Stimulated activated CD8-positive, alpha-beta memory T cell treated with anti-CD3 and anti-CD28 coated beads, Interleukin-7, amount 100 ng/mL, for 1 hour (primary cell): ENCODE data around the gene CTF1.
A peak's percentile ranks its signal among the peaks of the same experiment; 100 is the strongest.
"Not testable (repeated sequence)": the region's sequence is repeated elsewhere in the genome, so short reads cannot be mapped to it uniquely, and the experiment has no call there.

Experiments
- DNase-seq, 2 donors: peaks; one replicate each; pipeline ENCODE4 v3.0.0-alpha.2; 2020; ENCODE audit warnings: low read depth in 2 of 2

The CTF1 gene, protein sequence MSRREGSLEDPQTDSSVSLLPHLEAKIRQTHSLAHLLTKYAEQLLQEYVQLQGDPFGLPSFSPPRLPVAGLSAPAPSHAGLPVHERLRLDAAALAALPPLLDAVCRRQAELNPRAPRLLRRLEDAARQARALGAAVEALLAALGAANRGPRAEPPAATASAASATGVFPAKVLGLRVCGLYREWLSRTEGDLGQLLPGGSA

DNA sequence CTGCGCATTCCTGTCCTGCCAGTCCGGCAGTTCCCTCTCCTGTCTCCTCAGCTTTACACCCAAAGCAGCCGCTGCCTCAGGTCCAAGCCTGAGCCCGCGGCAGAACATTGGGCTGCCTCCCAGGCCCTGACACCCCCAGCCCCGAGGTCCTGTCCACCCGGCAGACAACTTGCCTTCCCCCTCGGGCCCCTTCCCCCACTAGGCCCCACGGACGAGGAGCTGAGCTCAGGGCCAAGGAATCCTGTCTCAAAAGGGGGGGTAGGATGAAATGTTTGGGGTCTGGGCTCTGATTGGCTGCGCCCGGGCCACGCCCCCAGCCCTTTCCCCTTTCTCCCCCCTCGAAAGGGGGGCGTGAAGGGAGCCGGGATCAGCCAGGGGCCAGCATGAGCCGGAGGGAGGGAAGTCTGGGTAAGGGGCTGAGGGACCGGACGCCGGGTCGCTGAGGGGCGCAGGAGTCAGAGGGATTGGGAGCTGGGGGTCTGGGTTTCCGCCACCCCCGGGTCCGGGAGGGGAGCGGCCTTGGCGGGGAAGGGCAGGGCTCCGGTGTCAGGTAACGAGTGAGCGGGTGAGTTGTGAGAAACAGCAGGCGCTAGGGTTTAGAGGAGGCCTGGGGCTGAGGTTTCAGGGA lies at the start of gene CTF1:
Gene CTF1, plus strand, starts transcription at position 354 of the 628 bp plus-strand sequence. Its CDS starts 30 bp downstream, at position 384.
- DNase-seq = no peak

- no peak for DNase-seq
Observed at GRCh38 chr16:30846649-30847402, 49.6 kb upstream of the CTF1 start.

DNA sequence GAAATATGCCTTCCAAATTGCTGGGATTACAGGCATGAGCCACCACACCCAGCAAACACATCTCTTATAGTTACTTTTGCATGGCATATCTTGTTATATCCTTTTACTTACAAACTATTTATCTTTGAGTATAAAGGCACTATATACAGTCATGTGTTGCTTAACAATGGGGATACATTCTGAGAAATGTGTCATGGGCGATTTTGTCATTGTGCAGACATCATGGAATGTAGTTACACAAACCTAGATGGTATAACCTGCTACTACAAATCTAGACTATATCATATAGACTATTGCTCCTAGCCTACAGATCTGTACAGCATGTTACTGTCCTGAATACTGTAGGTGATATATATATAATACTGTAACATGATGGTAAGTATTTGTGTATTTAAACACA lies 46.2 kb upstream of the CTF1 start:
- DNase-seq = no peak

DNA sequence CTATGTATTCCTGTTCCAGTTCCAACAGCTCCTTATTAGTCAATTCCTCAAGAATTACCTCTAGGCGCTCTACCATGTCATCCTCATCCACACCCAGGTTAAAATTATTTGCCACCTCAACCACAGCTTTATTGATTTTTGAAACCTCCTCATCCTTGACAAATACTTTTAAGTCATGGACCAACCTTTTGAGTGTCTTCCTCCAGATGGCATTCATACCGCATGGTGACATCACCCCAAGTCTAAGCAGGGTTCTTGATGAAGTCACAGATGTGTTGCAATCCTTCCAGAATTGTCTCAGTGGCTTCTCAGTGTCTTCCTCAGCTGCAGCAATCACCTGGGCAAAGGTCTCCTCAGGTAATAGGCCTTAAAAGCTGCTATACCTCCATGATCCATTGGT lies 42.7 kb upstream of the CTF1 start:
- no peak for DNase-seq

- DNase-seq = no peak
Observed at GRCh38 chr16:30858111-30858495, 38.3 kb upstream of the CTF1 start.

DNA sequence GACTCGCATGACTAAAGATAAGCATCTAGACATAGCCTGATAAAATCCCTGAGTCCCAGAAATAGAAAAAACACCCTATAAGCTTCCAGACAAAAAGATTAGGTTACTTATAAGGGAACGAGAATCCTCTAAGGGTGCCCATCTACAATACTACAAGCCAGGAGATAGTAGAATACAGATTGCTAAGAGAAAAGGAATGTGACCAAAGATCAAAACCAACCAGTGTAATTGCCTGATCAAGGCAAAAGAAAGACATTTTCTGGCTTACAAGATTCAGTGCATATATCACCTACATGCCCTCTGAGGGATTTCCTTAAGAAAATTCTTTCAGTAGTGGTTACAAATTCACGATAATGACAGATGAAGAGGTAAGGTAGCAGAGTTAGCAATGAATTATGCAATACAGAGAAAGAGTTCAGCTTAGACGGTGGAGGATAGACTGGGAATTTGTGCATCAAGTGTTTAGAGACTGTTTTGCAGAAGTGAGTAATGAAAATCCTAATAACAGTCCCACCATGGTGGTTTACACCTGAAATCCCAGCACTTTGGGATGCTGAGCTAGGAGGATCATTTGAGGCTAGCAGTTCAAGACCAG lies 37.5 kb upstream of the CTF1 start:
- no peak for DNase-seq

DNA sequence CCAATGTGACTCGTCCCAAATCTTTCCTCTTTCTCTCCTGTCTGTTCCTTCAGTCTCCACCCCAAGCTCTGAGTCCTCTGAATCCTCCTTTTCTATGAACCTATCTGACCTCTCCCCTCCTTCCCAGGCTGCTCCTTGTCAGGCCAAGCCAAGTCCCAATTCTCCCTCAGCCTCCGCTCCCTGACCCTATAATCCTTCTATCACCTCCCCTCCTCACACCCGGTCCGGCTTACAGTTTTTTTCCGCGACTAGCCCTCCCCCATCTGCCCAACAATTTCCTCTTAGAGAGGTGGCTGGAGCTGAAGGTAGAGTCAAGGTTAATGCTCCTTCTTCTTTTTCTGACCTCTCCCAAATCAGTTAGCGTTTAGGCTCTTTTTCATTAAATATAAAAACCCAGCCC lies 35.7 kb upstream of the CTF1 start:
- DNase-seq = not testable (repeated sequence)

GRCh38 chr16:30863178-30863577 lies 33.2 kb upstream of the CTF1 start:
- DNase-seq = not testable (repeated sequence)

DNA sequence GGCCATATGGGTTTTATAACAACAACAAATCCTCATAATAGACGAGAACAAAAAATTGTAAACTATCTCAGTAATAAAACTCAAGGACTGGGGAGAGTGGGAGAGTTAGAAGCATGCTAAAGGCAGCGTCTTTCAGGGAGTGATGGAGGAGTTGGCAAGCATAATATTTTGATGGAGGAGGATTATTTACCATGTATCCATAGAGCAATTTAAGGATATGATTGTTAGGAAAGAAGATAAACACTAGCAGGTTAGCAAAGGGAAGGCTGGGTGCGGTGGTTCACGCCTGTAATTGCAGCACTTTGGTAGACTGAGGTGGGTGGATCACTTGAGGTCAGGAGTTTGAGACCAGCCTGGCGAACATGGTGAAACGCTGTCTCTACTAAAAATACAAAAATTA lies 30.4 kb upstream of the CTF1 start:
- no peak for DNase-seq

DNA sequence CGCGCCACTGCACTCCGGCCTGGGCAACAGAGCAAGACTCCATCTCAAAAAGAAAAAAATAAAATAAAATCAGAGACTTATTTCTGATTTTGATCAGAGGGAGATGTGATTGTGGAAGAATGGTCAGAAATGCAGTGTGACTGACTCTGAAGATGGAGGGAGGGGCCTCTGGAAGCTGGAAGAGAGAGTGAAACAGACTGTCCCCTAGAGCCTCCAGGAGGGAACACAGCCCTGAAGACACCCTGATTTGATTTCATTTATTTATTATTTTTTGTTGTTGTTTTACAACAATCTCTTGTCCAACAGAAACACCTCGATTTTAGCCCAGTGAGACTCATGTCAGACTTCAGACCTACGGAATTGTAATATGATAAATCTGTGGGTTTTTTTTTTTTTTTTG lies 28.7 kb upstream of the CTF1 start:
- no peak for DNase-seq

GRCh38 chr16:30870904-30871303 lies 25.5 kb upstream of the CTF1 start:
- DNase-seq = no peak

DNA sequence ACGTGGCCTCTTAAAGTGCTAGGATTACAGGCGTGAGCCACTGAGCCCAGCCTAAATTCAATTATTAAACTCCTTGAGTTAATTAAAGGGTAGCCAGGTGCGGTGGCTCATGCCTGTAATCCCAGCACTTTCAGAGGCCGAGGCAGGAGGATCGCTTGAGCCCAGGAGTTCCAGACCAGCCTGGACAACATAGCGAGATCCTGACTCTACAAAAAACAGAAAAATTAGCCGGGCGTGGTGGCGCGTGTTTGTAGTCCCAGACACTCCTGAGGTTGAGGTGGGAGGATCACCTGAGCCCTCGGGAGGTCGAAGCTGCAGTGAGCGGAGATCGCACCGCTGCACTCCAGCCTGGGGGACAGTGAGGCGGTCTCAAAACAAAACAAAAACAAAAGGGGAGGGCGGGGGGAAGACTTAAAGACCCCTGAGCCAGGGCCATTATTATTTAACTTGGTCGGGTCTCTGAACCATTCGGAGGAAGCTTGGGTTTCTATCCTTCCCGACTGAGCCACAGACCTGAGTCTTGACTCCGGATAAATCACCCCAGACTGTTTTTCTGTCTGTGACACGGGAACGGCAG lies 22.1 kb upstream of the CTF1 start:
- DNase-seq = no peak

DNA sequence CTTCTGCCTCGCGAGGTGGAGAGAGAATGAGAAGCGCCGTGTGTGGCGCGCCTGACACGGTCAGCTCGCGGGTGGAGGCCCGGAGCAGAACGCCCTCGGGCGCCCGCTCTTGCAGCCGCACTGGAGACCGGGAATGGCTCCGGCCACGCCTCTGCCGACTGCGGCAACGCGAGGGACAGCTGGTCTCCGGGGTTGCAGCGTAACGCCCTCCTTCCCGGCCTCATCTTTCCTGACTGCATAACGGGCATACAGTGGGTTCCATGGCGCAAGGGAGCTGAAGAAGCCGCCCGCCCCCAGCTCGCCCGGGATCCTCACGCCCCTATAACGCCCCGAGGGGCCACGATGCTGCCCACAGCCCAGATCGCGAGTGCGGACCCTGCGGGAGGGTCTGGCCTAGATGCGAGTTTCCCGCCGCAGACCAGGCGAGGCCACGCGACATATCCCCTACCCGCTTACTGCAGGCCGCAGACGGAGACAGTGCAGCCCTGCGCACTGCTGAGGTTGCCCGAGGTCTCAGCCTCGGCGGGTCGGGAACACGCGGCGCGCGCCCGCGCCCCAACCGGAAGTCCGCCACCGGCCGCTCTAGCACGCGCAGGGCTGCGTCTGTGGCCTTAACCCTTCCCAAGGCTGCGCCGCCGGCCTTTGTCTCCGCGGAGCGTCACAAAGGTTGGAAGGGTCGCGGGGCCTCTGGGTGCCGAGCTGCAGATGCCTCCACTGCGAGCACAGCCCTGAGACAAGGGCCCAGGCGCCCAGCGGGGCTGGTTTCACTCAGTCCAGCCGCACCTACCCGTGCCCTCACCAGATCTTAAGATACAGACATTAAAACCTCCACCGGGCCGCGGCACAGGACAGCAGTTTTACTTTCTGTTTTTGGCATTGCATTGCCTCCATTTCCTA lies 21.3 kb upstream of the CTF1 start:
- DNase-seq = peak; percentile 77 to 80

DNA sequence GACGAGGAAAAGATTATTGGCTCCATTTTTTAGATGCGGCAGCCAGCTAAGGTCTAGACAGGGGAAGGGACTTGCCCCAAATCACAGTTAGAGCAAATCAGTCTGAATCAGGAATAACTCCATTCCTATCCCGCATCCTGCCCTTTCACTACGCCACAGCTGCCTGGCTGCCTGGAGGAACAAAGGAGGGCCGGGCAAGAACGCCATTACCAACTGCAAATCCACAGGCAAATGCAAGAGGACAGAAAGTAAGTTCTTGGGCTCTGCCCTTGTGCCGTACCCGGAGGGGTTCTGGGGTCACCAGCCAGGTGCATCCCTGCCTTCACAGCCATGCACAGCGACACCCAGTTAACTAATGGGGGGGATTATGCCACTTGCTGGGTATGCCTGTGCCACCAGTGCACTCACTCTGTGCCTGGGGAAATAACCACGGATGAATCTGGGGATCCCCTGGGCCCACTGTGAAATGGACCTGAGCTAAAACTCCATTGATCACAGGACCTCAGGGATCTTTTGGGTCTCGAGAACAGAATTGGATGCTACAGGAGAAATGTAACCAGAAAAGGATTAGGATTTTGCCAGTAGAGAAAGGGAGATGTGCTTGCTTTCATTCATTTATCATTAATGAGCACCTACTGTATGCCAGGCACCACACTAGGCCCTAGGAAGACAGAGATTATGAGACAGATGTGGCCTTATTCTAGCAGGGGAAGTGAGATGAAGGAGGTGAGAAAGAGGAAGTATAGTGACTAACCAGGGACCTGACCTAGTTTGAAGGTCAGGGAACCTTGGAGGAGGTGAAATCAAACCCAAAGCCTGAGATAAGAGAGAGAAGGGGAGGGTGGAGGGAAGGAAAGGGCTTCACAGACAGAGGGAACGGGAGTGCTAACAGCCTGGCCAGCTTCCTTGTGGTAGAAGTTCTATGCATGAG lies 20.3 kb upstream of the CTF1 start:
- no peak for DNase-seq

DNA sequence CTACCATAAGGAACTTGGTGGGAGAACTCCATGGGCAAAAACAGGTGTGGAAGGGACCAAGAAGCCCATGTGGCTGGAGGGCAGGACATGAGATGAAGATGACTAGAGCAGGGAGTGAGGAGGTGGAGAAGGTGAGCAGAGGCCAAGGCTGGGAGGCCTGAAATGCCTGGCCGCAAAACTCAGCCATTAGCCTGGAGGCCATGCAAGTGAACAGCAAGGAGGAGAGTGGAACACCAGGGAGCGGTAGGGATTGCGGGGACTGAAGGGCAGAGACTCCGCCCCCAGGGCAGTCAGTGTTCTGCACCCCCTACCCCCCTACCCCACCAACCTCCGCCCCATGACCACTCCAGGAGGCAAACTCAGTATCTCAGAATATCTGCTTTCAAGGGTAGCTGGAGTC lies 19.5 kb upstream of the CTF1 start:
- no peak for DNase-seq

- no peak for DNase-seq
Observed at GRCh38 chr16:30882429-30883310, 13.7 kb upstream of the CTF1 start.

DNA sequence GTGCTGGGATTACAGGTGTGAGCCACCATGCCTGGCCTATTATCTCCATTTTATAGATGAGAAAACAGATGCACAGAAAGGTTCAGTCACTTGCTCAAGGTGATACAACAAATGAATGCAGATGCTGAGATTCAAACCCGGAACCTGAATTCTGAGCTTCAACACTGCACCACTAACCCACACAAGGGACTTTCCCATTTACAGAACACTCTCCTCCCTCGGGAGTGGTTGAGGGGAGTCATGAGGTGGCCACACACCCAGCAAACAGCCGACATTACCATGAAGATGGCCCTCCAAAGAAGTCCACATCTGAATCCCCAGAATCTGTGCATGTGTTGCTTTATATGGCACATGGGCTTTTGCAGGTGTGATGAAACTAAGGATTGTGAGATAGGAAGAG lies 11.7 kb upstream of the CTF1 start:
- no peak for DNase-seq

- no peak for DNase-seq
Observed at GRCh38 chr16:30885196-30885595, 11.2 kb upstream of the CTF1 start.

DNA sequence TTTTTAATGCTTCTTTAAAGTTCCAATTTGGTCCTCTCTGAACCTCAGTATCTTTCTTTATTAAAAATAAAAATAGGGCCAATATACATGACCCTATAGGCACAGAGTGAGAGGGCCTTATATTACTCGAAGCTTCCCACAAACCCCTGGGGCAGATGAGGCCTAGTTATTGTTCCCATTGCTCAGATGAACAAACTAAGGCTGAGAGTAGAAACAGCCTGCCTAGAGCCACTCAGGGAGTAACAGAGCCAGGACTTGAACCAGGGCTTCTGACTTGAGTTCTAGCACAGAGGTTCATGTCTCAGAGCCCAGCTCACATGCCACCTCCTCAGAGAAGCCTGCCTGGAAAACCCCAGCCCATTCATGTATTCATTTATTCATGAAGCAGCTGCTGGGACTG lies 10.3 kb upstream of the CTF1 start:
- DNase-seq = no peak
